HUES48 (cell line): ENCODE data around the gene HOXC9.

Experiments
- H3K27ac ChIP-seq: one replicate; pipeline ENCODE4 v1.7.0; 2013; ENCODE audit warnings: low read depth, low read length, inconsistent platforms
- H3K27me3 ChIP-seq: 2 replicates; pipeline ENCODE4 v1.6.1; 2013; ENCODE audit warnings: mild to moderate bottlenecking, low read length; ENCODE audit not compliant: control insufficient read depth, insufficient read depth
- H3K36me3 ChIP-seq: 2 replicates; pipeline ENCODE4 v1.6.1; 2013; ENCODE audit warnings: low read length; ENCODE audit not compliant: control insufficient read depth, insufficient read depth
- H3K4me1 ChIP-seq: 2 replicates; pipeline ENCODE4 v1.6.1; 2013; ENCODE audit warnings: mild to moderate bottlenecking, low read length; ENCODE audit not compliant: control insufficient read depth, insufficient read depth
- H3K4me3 ChIP-seq: 2 replicates; pipeline ENCODE4 v1.5.1; 2013; ENCODE audit warnings: mild to moderate bottlenecking, low read depth, low read length
- H3K9ac ChIP-seq: 2 replicates; pipeline ENCODE4 v1.6.1; 2013; ENCODE audit warnings: mild to moderate bottlenecking, low read depth, low read length, moderate library complexity
- H3K9me3 ChIP-seq: 2 replicates; pipeline ENCODE4 v1.6.1; 2013; ENCODE audit warnings: low read length; ENCODE audit not compliant: control insufficient read depth, insufficient read depth

The HOXC9 gene

GRCh38 chr12:53991077-53991460 is 8.9 kb upstream of the HOXC9 start:
- no peak overlapping the region for H3K4me3 ChIP-seq
- peaks cover 3% of the 10 kb centered on the region; the same call in 1 of the 2 replicates for H3K4me1 ChIP-seq
- H3K9me3 ChIP-seq = no peaks in the 10 kb centered on the region
- H3K36me3 ChIP-seq = no peaks in the 10 kb centered on the region
- no peak overlapping the region for H3K9ac ChIP-seq
- no peak overlapping the region for H3K27ac ChIP-seq
- H3K27me3 ChIP-seq = peaks cover 100% of the 10 kb centered on the region

GRCh38 chr12:53992377-53992889 is 7.5 kb upstream of the HOXC9 start:
- Histone ChIP-seq H3K4me1 (peaks cover 3% of the 10 kb centered on the region; the same call in 1 of the 2 replicates), H3K9me3 (no peaks in the 10 kb centered on the region), H3K4me3 (no peak overlapping the region), H3K9ac (no peak overlapping the region), H3K27ac (no peak overlapping the region), H3K27me3 (peaks cover 100% of the 10 kb centered on the region), H3K36me3 (no peaks in the 10 kb centered on the region)

- H3K9me3 ChIP-seq = no peaks in the 10 kb centered on the region
- H3K27me3 ChIP-seq = peaks cover 100% of the 10 kb centered on the region
- H3K4me1 ChIP-seq = peaks cover 3% of the 10 kb centered on the region; the same call in 1 of the 2 replicates
- no peak overlapping the region for H3K27ac ChIP-seq
- no peaks in the 10 kb centered on the region for H3K36me3 ChIP-seq
- no peak overlapping the region for H3K4me3 ChIP-seq
- H3K9ac ChIP-seq = no peak overlapping the region
Observed at GRCh38 chr12:53993162-53994008, 6.6 kb upstream of the HOXC9 start.

- no peaks in the 10 kb centered on the region for H3K9me3 ChIP-seq
- no peaks in the 10 kb centered on the region for H3K36me3 ChIP-seq
- H3K4me3 ChIP-seq = no peak overlapping the region
- H3K27ac ChIP-seq = no peak overlapping the region
- H3K9ac ChIP-seq = no peak overlapping the region
- peaks cover 100% of the 10 kb centered on the region for H3K27me3 ChIP-seq
- H3K4me1 ChIP-seq = peaks cover 3% of the 10 kb centered on the region; the same call in 1 of the 2 replicates
Observed at GRCh38 chr12:53994009-53994263, 6.0 kb upstream of the HOXC9 start.

- peaks cover 3% of the 10 kb centered on the region; the same call in 1 of the 2 replicates for H3K4me1 ChIP-seq
- H3K9ac ChIP-seq = no peak overlapping the region
- H3K36me3 ChIP-seq = no peaks in the 10 kb centered on the region
- no peak overlapping the region for H3K27ac ChIP-seq
- no peak overlapping the region for H3K4me3 ChIP-seq
- H3K9me3 ChIP-seq = no peaks in the 10 kb centered on the region
- H3K27me3 ChIP-seq = peaks cover 100% of the 10 kb centered on the region
Observed at GRCh38 chr12:53994264-53995001, 5.5 kb upstream of the HOXC9 start.

- Histone ChIP-seq H3K4me1 (peaks cover 7% of the 10 kb centered on the region; the same call in 1 of the 2 replicates), H3K27me3 (peaks cover 100% of the 10 kb centered on the region), H3K9ac (no peak overlapping the region), H3K27ac (no peak overlapping the region), H3K36me3 (no peaks in the 10 kb centered on the region), H3K4me3 (no peak overlapping the region), H3K9me3 (no peaks in the 10 kb centered on the region)
Observed at GRCh38 chr12:53995002-53995377, 5.0 kb upstream of the HOXC9 start.

- Histone ChIP-seq H3K4me3 (peak overlapping the region; percentile 17; the same call in 1 of the 2 replicates), H3K9ac (no peak overlapping the region), H3K27me3 (peaks cover 100% of the 10 kb centered on the region), H3K27ac (no peak overlapping the region), H3K36me3 (no peaks in the 10 kb centered on the region), H3K9me3 (no peaks in the 10 kb centered on the region), H3K4me1 (peaks cover 10% of the 10 kb centered on the region; the same call in 1 of the 2 replicates)
Observed at GRCh38 chr12:53995378-53996239, 4.4 kb upstream of the HOXC9 start.

- Histone ChIP-seq H3K9me3 (no peaks in the 10 kb centered on the region), H3K27me3 (peaks cover 100% of the 10 kb centered on the region), H3K36me3 (no peaks in the 10 kb centered on the region), H3K4me3 (0 out of 2 replicates have a peak overlapping the region, but pooled peaks have one; percentile 12), H3K27ac (no peak overlapping the region), H3K4me1 (peaks cover 10% of the 10 kb centered on the region; the same call in 1 of the 2 replicates), H3K9ac (no peak overlapping the region)
Observed at GRCh38 chr12:53996240-53997203, 3.4 kb upstream of the HOXC9 start.

GRCh38 chr12:53997204-53998109 is 2.5 kb upstream of the HOXC9 start:
- H3K9me3 ChIP-seq = no peaks in the 10 kb centered on the region
- no peak overlapping the region for H3K9ac ChIP-seq
- no peaks in the 10 kb centered on the region for H3K36me3 ChIP-seq
- peaks cover 100% of the 10 kb centered on the region for H3K27me3 ChIP-seq
- H3K4me1 ChIP-seq = peaks cover 10% of the 10 kb centered on the region; the same call in 1 of the 2 replicates
- H3K27ac ChIP-seq = no peak overlapping the region
- no peak overlapping the region for H3K4me3 ChIP-seq
